Panc1 (cell line): ENCODE results near the gene RAD21L1.

Source experiments
- CTCF ChIP-seq: fragments of 450-650 bp; IDR thresholded peaks from 2 replicates; pipeline ENCODE4 v1.5.1; 2017; ENCODE audit warnings: mild to moderate bottlenecking
- SIN3A ChIP-seq: IDR thresholded peaks from 2 replicates; pipeline ENCODE4 v1.6.1; 2012; ENCODE audit warnings: low read depth, mild to moderate bottlenecking, low read length, moderate library complexity, borderline replicate concordance; ENCODE audit not compliant: insufficient read depth

GRCh38 chr20:1245578-1245977, 19.7 kb downstream of the RAD21L1 start:
- TF ChIP-seq CTCF (no peak), SIN3A (no peak)
